Measurements from ENCODE around the gene OR5J2. TPM values are rescaled to one million over a fixed set of nuclear protein-coding genes. Genes with fewer than 3 reads are reported as not detected.
"Not testable (repeated sequence)": the region's sequence is repeated elsewhere in the genome, so short reads cannot be mapped to it uniquely, and the experiment has no call there.

OR5J2 gene
- total RNA-seq, 1 experiment from 2014 or later: not detected

- H3K27me3 ChIP-seq (replicated peaks); H3K9me3 ChIP-seq (replicated peaks); H3K4me1 ChIP-seq (replicated peaks); H3K36me3 ChIP-seq; H3K27ac ChIP-seq; DNase-seq (ENCODE audit: low read depth in 1 of 2, low spot score in 2 of 2); H3K4me3 ChIP-seq: not testable (repeated sequence)
Observed at GRCh38 chr11:56219735-56220134, 43.3 kb downstream of the OR5J2 start.

Other genes starting within 250 kb of the OR5J2 start
- not detected in 2 replicates for gene OR5I1, start 240.2 kb upstream of the OR5J2 start, total RNA-seq (2014; rRNA removed; shearing (Covaris generic))
- not detected in 2 replicates for gene OR10AG1, start 206.7 kb upstream of the OR5J2 start, total RNA-seq (2014; rRNA removed; shearing (Covaris generic))
- not detected in 2 replicates for gene OR5F1, start 182.0 kb upstream of the OR5J2 start, total RNA-seq (2014; rRNA removed; shearing (Covaris generic))
- gene OR5AS1, start 149.0 kb upstream of the OR5J2 start, total RNA-seq (2014; rRNA removed; shearing (Covaris generic)): not detected in 2 replicates
- gene OR8I2, start 83.3 kb upstream of the OR5J2 start, total RNA-seq (2014; rRNA removed; shearing (Covaris generic)): not detected in 2 replicates
- gene OR8H2, start 72.9 kb upstream of the OR5J2 start, total RNA-seq (2014; rRNA removed; shearing (Covaris generic)): not detected in 2 replicates
- not detected in 2 replicates for gene OR8H3, start 54.2 kb upstream of the OR5J2 start, total RNA-seq (2014; rRNA removed; shearing (Covaris generic))
- gene OR8J3, start 36.4 kb upstream of the OR5J2 start, total RNA-seq (2014; rRNA removed; shearing (Covaris generic)): not detected in 2 replicates
- gene OR8K5, start 16.3 kb upstream of the OR5J2 start, total RNA-seq (2014; rRNA removed; shearing (Covaris generic)): not detected in 2 replicates
- gene OR5T2, start 57.6 kb downstream of the OR5J2 start, total RNA-seq (2014; rRNA removed; shearing (Covaris generic)): not detected in 2 replicates
- gene OR5T3, start 75.6 kb downstream of the OR5J2 start, total RNA-seq (2014; rRNA removed; shearing (Covaris generic)): not detected in 2 replicates
- gene OR5T1, start 97.5 kb downstream of the OR5J2 start, total RNA-seq (2014; rRNA removed; shearing (Covaris generic)): not detected in 2 replicates
- not detected in 2 replicates for gene OR8H1, start 115.6 kb downstream of the OR5J2 start, total RNA-seq (2014; rRNA removed; shearing (Covaris generic))
- gene OR8K3, start 138.5 kb downstream of the OR5J2 start, total RNA-seq (2014; rRNA removed; shearing (Covaris generic)): not detected in 2 replicates
- gene OR8K1, start 169.4 kb downstream of the OR5J2 start, total RNA-seq (2014; rRNA removed; shearing (Covaris generic)): not detected in 2 replicates
- gene OR8J1, start 177.7 kb downstream of the OR5J2 start, total RNA-seq (2014; rRNA removed; shearing (Covaris generic)): not detected in 2 replicates
- not detected in 2 replicates for gene OR8U1, start 199.0 kb downstream of the OR5J2 start, total RNA-seq (2014; rRNA removed; shearing (Covaris generic))
- gene OR5AL1, start 236.1 kb downstream of the OR5J2 start, total RNA-seq (2014; rRNA removed; shearing (Covaris generic)): not detected in 2 replicates

Data from SJSA1 (cell line).